BE2C (cell line): ENCODE data around the gene ZNF609.

ENCODE experiments used
- DNase-seq: peaks from one replicate; pipeline ENCODE4 v3.0.0-alpha.2; 2020
- H3K27me3 ChIP-seq: fragments of 250-450 bp; sonication (Bioruptor Pico); 2 replicates; pipeline ENCODE4 v1.5.1; 2020; ENCODE audit warnings: mild to moderate bottlenecking
- H3K36me3 ChIP-seq: fragments of 250-450 bp; sonication (Bioruptor Pico); 2 replicates; pipeline ENCODE4 v1.5.1; 2020; ENCODE audit warnings: mild to moderate bottlenecking
- H3K4me1 ChIP-seq: fragments of 250-450 bp; sonication (Bioruptor Pico); 2 replicates; pipeline ENCODE4 v1.5.1; 2020
- H3K4me3 ChIP-seq: 2 replicates; pipeline ENCODE4 v1.5.1; 2011; ENCODE audit warnings: low read depth, low read length
- H3K9me3 ChIP-seq: fragments of 250-450 bp; sonication (Bioruptor Pico); 2 replicates; pipeline ENCODE4 v1.5.1; 2020
- CTCF ChIP-seq: IDR thresholded peaks from 2 replicates; pipeline ENCODE4 v1.5.1; 2012; ENCODE audit warnings: mild to moderate bottlenecking, low read depth, low read length

The ZNF609 gene

GRCh38 chr15:64731805-64732151, 271.4 kb downstream of the ZNF609 start:
- H3K9me3 ChIP-seq, result no peaks in the 10 kb centered on the region
- DNase-seq, result no peak
- H3K4me3 ChIP-seq, result no peak overlapping the region
- no peaks in the 10 kb centered on the region for H3K36me3 ChIP-seq
- no peaks in the 10 kb centered on the region for H3K27me3 ChIP-seq
- H3K4me1 ChIP-seq, result no peaks in the 10 kb centered on the region
- no peak for TF ChIP-seq CTCF

- no peak for TF ChIP-seq CTCF
- Histone ChIP-seq H3K36me3 (no peaks in the 10 kb centered on the region), H3K4me1 (no peaks in the 10 kb centered on the region), H3K4me3 (no peak overlapping the region), H3K27me3 (no peaks in the 10 kb centered on the region), H3K9me3 (no peaks in the 10 kb centered on the region)
- no peak for DNase-seq
Observed at GRCh38 chr15:64732156-64732860, 271.9 kb downstream of the ZNF609 start.
